ENCODE results near the gene LRP1. TPM values are rescaled to one million over a fixed set of nuclear protein-coding genes. Genes with fewer than 3 reads are reported as not detected.

Gene LRP1
- total RNA-seq, 1 donor from 2014 or later = 708 TPM

- no peak for DNase-seq (ENCODE audit: low spot score in 2 of 2)
- peaks cover 20% of the 10 kb centered on the region for H3K27me3 ChIP-seq
Observed at GRCh38 chr12:57244312-57244696, 116.0 kb downstream of the LRP1 start.

GRCh38 chr12:57247041-57247440, 118.8 kb downstream of the LRP1 start:
- H3K4me3 ChIP-seq = no peak overlapping the region
- H3K27me3 ChIP-seq = peaks cover 8% of the 10 kb centered on the region
- no peak for DNase-seq (ENCODE audit: low spot score in 2 of 2)
- TF ChIP-seq CTCF (IDR thresholded peaks at IDR 0.05) = no peak
- H3K27ac ChIP-seq = no peak overlapping the region
- H3K36me3 ChIP-seq = no peaks in the 10 kb centered on the region
- intact Hi-C loops (cut with DNase I) = no loop called here
- H3K9me3 ChIP-seq = no peaks in the 10 kb centered on the region
- peaks cover 9 to 16% of the 10 kb centered on the region in 2 donors for H3K4me1 ChIP-seq

More at GRCh38 chr12:57244312-57244696, 116.0 kb downstream of the LRP1 start:
- Histone ChIP-seq H3K4me1 (peaks cover 20 to 40% of the 10 kb centered on the region in 2 donors), H3K36me3 (no peaks in the 10 kb centered on the region), H3K9me3 (no peaks in the 10 kb centered on the region), H3K27ac (no peak overlapping the region), H3K4me3 (no peak overlapping the region)
- intact Hi-C loops (cut with DNase I) = no loop called here
- no peak for TF ChIP-seq CTCF (IDR thresholded peaks at IDR 0.05)

- no peak for TF ChIP-seq CTCF (IDR thresholded peaks at IDR 0.05)
- Histone ChIP-seq H3K9me3 (no peaks in the 10 kb centered on the region), H3K27me3 (no peaks in the 10 kb centered on the region), H3K4me3 (no peak overlapping the region), H3K27ac (no peak overlapping the region), H3K36me3 (no peaks in the 10 kb centered on the region), H3K4me1 (no peaks in the 10 kb centered on the region)
- DNase-seq (ENCODE audit: low spot score in 2 of 2) = no peak
- intact Hi-C loops (cut with DNase I) = no loop called here
Observed at GRCh38 chr12:57248934-57249742, 120.9 kb downstream of the LRP1 start.

- intact Hi-C loops (cut with DNase I) = no loop called here
- peaks cover 8 to 9% of the 10 kb centered on the region in 2 donors for H3K36me3 ChIP-seq
- no peak for TF ChIP-seq CTCF (IDR thresholded peaks at IDR 0.05)
- no peak overlapping the region for H3K27ac ChIP-seq
- no peak overlapping the region for H3K4me3 ChIP-seq
- H3K27me3 ChIP-seq = no peaks in the 10 kb centered on the region
- DNase-seq (ENCODE audit: low spot score in 2 of 2) = no peak
- H3K4me1 ChIP-seq = no peaks in the 10 kb centered on the region
- no peaks in the 10 kb centered on the region for H3K9me3 ChIP-seq
Observed at GRCh38 chr12:57250541-57250940, 122.3 kb downstream of the LRP1 start.

- DNase-seq (ENCODE audit: low spot score in 2 of 2) = no peak
- intact Hi-C loops (cut with DNase I) = no loop called here
Observed at GRCh38 chr12:57250956-57251355, 122.7 kb downstream of the LRP1 start, which contains the start of gene STAC3. STAC3 (minus strand) TSS chr12:57251187; CDS start chr12:57249636, 1,551 bp downstream.

More at GRCh38 chr12:57250956-57251355, 122.7 kb downstream of the LRP1 start, which contains the start of gene STAC3:
- Histone ChIP-seq H3K36me3 (peaks cover 12% of the 10 kb centered on the region in 2 donors), H3K4me1 (no peaks in the 10 kb centered on the region), H3K9me3 (no peaks in the 10 kb centered on the region), H3K4me3 (no peak within 1 kb of the TSS), H3K27ac (no peak within 1 kb of the TSS), H3K27me3 (no peaks in the 10 kb centered on the region)
- no peak for TF ChIP-seq CTCF (IDR thresholded peaks at IDR 0.05)
